Left lung (tissue), 14 donors: ENCODE results near the gene NOL4. TPM values are rescaled to one million over a fixed set of nuclear protein-coding genes. Genes with fewer than 3 reads are reported as not detected.
A peak's percentile ranks its signal among the peaks of the same experiment; 100 is the strongest.
"Not testable (repeated sequence)": the region's sequence is repeated elsewhere in the genome, so short reads cannot be mapped to it uniquely, and the experiment has no call there.

ENCODE experiments used
- ATAC-seq: fragments of 200-7000 bp; cut with Tn5 transposase; one replicate; pipeline ENCODE4 v1.9.1; 2020; ENCODE audit warnings: moderate library complexity
- DNase-seq, 4 donors: peaks; one replicate each; pipeline ENCODE4 v3.0.0-alpha.2; 2013 to 2020
- H3K27ac ChIP-seq, 2 donors: fragments of 200-600 bp; sonication (generic) in 1 of 2; one replicate each; pipeline versions ENCODE4 v1.5.0 to v1.8.0; 2020 to 2021
- H3K27me3 ChIP-seq, 2 donors: fragments of 200-600 bp; sonication (generic) in 1 of 2; one replicate each; pipeline versions ENCODE4 v1.5.0 to v1.8.0; 2020 to 2021
- H3K36me3 ChIP-seq, 2 donors: fragments of 200-600 bp; sonication (generic) in 1 of 2; one replicate each; pipeline versions ENCODE4 v1.5.0 to v1.8.0; 2020 to 2021
- H3K4me1 ChIP-seq, 2 donors: fragments of 200-600 bp; one replicate each; pipeline ENCODE4 v1.8.0; 2021
- H3K4me3 ChIP-seq, 2 donors: fragments of 200-600 bp; sonication (generic) in 1 of 2; one replicate each; pipeline versions ENCODE4 v1.5.0 to v1.8.0; 2020 to 2021; ENCODE audit warnings: mild to moderate bottlenecking in 1 of 2
- H3K9me3 ChIP-seq, 2 donors: fragments of 200-600 bp; sonication (generic) in 1 of 2; one replicate each; pipeline versions ENCODE4 v1.5.0 to v1.8.0; 2020 to 2021
- intact Hi-C, 2 donors: fragments of 100-400 bp; cut with DNase I; formaldehyde crosslinking; loops; one replicate each; pipeline versions ENCODE4 v1.11.2 to v1.14.2; 2022
- long read RNA-seq, 12 donors: library from polyadenylated mRNA in 2 of 12; unstranded in 2 of 12; transcript quantifications; one replicate each; pipeline ENCODE4 v2.0.0 and lab custom pipeline, GENCODE V29; 2019 to 2026
- polyA plus RNA-seq, 6 donors: library from polyadenylated mRNA; unstranded; fragments of 120-200 nt; gene quantifications; one replicate each; pipeline ENCODE4 v1.2.1, GENCODE V29; 2013; ENCODE audit not compliant: insufficient read length in 6 of 6
- total RNA-seq, 2 donors: library from RNA; stranded (reverse); fragmentation: NEBNext Ultra II Directional; extraction: Animal tissue kit (Norgen Biotek cat#: 25700); gene quantifications; one replicate each; pipeline ENCODE4 v1.2.1, GENCODE V29; 2021
- TF ChIP-seq, protein P1 (sequence below), 2 donors: fragments of 200-600 bp; sonication (generic) in 1 of 2; IDR thresholded peaks; one replicate each; pipeline versions ENCODE4 v1.5.0 to v1.8.0; 2021; ENCODE audit warnings: antibody characterized with exemption in 2 of 2
- donor health status: DM: no; HTN: yes; CAD: no.
- donor health status: DM: no; HTN: no; CAD: no.

NOL4 gene, protein sequence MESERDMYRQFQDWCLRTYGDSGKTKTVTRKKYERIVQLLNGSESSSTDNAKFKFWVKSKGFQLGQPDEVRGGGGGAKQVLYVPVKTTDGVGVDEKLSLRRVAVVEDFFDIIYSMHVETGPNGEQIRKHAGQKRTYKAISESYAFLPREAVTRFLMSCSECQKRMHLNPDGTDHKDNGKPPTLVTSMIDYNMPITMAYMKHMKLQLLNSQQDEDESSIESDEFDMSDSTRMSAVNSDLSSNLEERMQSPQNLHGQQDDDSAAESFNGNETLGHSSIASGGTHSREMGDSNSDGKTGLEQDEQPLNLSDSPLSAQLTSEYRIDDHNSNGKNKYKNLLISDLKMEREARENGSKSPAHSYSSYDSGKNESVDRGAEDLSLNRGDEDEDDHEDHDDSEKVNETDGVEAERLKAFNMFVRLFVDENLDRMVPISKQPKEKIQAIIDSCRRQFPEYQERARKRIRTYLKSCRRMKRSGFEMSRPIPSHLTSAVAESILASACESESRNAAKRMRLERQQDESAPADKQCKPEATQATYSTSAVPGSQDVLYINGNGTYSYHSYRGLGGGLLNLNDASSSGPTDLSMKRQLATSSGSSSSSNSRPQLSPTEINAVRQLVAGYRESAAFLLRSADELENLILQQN
- total RNA-seq (not detected), polyA plus RNA-seq (1 to 10 TPM; 1.1 to 3.2 (median 1.8) TPM)
- long read RNA-seq, donor 1 = 0 reads
- long read RNA-seq, donor 2 = 0 reads
- long read RNA-seq, donor 3 = 0 reads
- long read RNA-seq, donor 4 = 0 reads
- long read RNA-seq, donor 5, partial matches to known transcripts = 0 of 1 reads
- long read RNA-seq, donor 5, other reads (novel, unspliced or antisense) = 0 of 1 reads
- long read RNA-seq, donor 6 = 0 reads
- long read RNA-seq, donor 7 = 0 reads
- long read RNA-seq, donor 8 = 0 reads
- long read RNA-seq, donor 9 = 0 reads
- long read RNA-seq, donor 10 = 0 reads
- long read RNA-seq, donor 11 = 0 reads
- long read RNA-seq, donor 12 = 0 reads

DNA sequence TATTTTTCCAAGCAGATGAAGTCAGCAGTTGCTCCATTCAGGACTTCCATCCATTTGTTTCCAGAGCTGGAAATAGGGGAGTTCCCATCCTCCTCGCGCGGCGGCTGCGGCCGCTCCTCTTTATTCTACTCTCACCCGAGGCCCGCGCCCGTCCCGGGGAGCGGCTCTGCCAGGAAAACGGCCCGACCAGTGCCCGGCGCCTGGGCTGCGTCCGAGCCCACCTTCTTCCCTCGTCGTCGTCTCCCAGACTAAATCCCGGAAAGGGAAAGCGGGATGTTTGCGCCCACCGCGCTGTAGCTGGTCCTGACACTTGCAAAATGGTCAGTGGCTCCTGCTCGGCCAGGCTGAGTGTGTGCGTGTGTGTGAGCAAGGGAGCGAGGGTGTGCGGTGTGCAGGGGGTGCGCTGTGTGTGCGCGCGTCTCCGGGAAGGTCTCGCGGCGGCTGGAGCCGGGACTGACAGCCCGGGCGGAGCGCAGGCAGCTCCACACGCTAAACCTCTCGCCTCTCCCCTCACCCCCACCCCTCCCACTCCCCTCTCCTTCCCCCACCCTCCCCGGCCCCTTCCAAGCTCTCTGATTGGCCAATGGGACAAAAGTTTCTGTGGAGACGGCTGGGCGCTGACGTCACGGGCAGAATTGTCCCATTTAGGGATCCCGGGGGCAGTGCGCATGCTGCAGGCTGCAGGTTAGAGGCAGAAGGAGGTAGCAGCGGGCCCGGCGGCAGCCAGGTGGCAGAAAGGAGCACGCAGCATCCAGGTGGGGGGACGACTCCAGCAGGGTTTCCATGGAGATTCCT, at the start of gene NOL4:
NOL4 (minus strand) TSS at position 491 of the 795 bp plus-strand sequence. CDS start 1,660 bp downstream, outside the sequence.
- Histone ChIP-seq H3K4me1 (peaks cover 5 to 17% of the 10 kb centered on the region in 2 donors), H3K4me3 (peak within 1 kb of the TSS; percentile 16 to 20), H3K27me3 (peaks cover 55 to 75% of the 10 kb centered on the region in 2 donors), H3K27ac (no peak within 1 kb of the TSS), H3K36me3 (no peaks in the 10 kb centered on the region), H3K9me3 (no peaks in the 10 kb centered on the region)
- TF ChIP-seq, protein P1, sequence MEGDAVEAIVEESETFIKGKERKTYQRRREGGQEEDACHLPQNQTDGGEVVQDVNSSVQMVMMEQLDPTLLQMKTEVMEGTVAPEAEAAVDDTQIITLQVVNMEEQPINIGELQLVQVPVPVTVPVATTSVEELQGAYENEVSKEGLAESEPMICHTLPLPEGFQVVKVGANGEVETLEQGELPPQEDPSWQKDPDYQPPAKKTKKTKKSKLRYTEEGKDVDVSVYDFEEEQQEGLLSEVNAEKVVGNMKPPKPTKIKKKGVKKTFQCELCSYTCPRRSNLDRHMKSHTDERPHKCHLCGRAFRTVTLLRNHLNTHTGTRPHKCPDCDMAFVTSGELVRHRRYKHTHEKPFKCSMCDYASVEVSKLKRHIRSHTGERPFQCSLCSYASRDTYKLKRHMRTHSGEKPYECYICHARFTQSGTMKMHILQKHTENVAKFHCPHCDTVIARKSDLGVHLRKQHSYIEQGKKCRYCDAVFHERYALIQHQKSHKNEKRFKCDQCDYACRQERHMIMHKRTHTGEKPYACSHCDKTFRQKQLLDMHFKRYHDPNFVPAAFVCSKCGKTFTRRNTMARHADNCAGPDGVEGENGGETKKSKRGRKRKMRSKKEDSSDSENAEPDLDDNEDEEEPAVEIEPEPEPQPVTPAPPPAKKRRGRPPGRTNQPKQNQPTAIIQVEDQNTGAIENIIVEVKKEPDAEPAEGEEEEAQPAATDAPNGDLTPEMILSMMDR (IDR thresholded peaks at IDR 0.05) = no peak
- ATAC-seq (peak; percentile 76), DNase-seq (peak; percentile 38 to 85 (median 62))
- intact Hi-C loops = loop anchor here in 1 of 2 donors (10.0 kb wide), 1 partner anchor 590 kb away; no protein-coding TSS in a partner anchor

DNA sequence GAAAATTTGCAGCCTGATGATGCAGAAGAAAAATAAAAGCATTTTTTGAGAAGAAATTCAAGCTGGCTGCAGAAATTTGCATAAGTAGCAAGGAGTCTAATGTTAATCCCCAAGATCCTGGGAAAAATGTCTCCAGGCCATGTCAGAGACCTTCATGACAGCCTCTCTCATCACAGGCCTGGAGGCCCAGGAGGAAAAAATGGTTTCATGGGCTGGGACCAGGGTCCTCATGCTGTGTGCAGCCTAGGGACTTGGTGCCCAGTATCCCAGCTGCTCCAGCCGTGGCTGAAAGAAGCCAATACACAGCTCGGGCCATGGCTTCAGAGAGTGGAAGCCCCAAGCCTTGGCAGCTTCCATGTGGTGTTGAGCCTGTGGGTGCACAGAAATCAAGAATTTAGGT, 41.3 kb upstream of the NOL4 start:
- H3K27ac ChIP-seq, ATAC-seq, intact Hi-C loops: not testable (repeated sequence)

DNA sequence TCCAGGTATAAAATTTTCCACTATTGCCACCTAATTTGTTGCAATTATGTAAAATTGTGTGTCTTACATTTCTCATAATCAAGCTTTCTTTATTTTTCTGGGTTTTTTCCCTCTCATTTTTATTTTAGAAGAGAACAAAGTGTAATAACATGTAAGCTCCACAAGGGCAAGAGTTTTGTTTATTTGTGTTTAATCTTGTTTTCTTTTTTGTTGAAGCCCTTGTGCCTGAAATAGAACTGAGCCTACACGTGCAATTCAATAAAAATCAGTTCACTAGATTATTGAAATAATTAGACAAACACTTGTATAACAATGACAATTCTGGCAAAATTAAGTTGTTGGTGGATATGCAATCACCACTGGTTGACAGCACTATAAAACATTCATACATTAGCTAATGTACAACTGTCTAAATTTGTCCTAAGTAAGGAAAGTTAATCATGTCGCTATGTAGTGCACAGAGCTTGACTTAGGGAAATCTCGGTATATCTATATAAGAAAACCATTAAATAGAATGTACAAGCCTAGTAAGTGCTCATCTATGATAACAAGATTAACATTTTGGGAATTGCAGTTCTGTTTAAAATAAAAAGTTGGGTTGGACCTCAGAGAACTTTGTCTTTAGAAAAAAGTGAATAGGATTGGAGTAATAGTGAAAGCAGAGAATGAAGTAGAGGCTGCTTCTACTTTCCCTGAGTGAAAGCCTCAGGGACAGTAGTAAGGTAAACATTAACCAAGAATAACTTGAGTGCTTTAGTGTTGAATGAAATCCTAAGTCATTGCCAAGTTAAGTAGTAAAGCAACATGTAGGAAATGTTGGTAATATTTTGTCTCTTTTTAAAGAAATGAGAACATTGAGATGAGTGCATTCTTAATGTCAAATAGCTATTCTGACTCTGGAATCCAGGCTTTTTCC, 37.4 kb upstream of the NOL4 start:
- TF ChIP-seq, protein P1 (IDR thresholded peaks at IDR 0.05) = no peak
- H3K36me3 ChIP-seq = no peaks in the 10 kb centered on the region
- ATAC-seq (peak; percentile 43), DNase-seq (peak in 1 of 4 donors; percentile 7)
- H3K27ac ChIP-seq = no peak overlapping the region
- intact Hi-C loops = no loop called here
- no peaks in the 10 kb centered on the region for H3K4me1 ChIP-seq
- H3K4me3 ChIP-seq = no peak overlapping the region
- H3K27me3 ChIP-seq = no peaks in the 10 kb centered on the region
- peaks cover 0 to 26% of the 10 kb centered on the region in 2 donors for H3K9me3 ChIP-seq

More for the DNA sequence above, 41.3 kb upstream of the NOL4 start:
- H3K9me3 ChIP-seq = peaks cover 0 to 19% of the 10 kb centered on the region in 2 donors
- not testable (repeated sequence) for DNase-seq, H3K27me3 ChIP-seq, H3K36me3 ChIP-seq, H3K4me1 ChIP-seq, H3K4me3 ChIP-seq

DNA sequence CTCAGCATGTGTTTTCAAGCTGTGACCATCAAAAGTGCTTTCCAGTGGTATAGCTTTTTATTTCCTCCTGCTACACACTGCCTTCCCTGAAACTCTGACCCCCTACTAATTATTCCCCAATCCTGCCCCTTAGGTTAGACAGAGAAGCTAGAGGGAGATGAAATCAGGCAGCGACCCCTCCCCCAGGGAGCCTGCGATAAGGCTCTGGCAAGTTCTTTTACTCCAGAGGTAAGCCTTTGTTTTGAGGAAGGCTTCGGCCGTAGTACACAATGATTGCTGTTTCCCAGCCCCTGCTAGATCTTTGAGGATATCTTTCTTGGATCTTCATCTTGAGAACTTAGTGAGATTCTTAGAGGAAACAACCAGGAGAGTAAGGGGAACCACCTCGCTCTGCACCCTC, 33.5 kb upstream of the NOL4 start:
- Histone ChIP-seq H3K27ac (no peak overlapping the region), H3K4me3 (no peak overlapping the region), H3K27me3 (no peaks in the 10 kb centered on the region), H3K36me3 (no peaks in the 10 kb centered on the region), H3K4me1 (no peaks in the 10 kb centered on the region), H3K9me3 (peaks cover 0 to 7% of the 10 kb centered on the region in 2 donors)
- intact Hi-C loops = no loop called here
- TF ChIP-seq, protein P1 (IDR thresholded peaks at IDR 0.05) = no peak
- ATAC-seq (no peak), DNase-seq (no peak)
